ENCODE results near the gene IL12RB2. TPM values are rescaled to one million over a fixed set of nuclear protein-coding genes. Genes with fewer than 3 reads are reported as not detected.

Gene IL12RB2
- total and polyA plus RNA-seq, 8 donors, result 0.48 to 1.2 (median 0.69) TPM

- H3K36me3 ChIP-seq, result no peaks in the 10 kb centered on the region
- H3K27ac ChIP-seq, result no peak overlapping the region
- peaks cover 3 to 13% of the 10 kb centered on the region in 2 donors for H3K4me1 ChIP-seq
- peak overlapping the region; percentile 20 to 44 for H3K4me3 ChIP-seq
- intact Hi-C loops (cut with DNase I), result no loop called here
- no peak for DNase-seq
- H3K27me3 ChIP-seq, result peaks cover 32 to 51% of the 10 kb centered on the region in 2 donors
- no peak for TF ChIP-seq CTCF (IDR thresholded peaks at IDR 0.05)
- no peak for ATAC-seq
- H3K9me3 ChIP-seq, result no peaks in the 10 kb centered on the region
These were observed 463 bp downstream of the IL12RB2 start for GRCh38 chr1:67308136-67308535.

- no peak for DNase-seq
- no peaks in the 10 kb centered on the region for H3K36me3 ChIP-seq
- ATAC-seq, result no peak
- intact Hi-C loops (cut with DNase I), result no loop called here
- H3K27ac ChIP-seq, result no peak overlapping the region
- no peak overlapping the region for H3K4me3 ChIP-seq
- H3K4me1 ChIP-seq, result peaks cover 3 to 7% of the 10 kb centered on the region in 2 donors
- H3K9me3 ChIP-seq, result no peaks in the 10 kb centered on the region
- TF ChIP-seq CTCF (IDR thresholded peaks at IDR 0.05), result no peak
- H3K27me3 ChIP-seq, result peaks cover 10 to 24% of the 10 kb centered on the region in 2 donors
These were observed 4.9 kb downstream of the IL12RB2 start for GRCh38 chr1:67312615-67313014.

GRCh38 chr1:67313934-67314671 is 6.4 kb downstream of the IL12RB2 start:
- H3K27ac ChIP-seq, result no peak overlapping the region
- DNase-seq (no peak), ATAC-seq (no peak)
- no peaks in the 10 kb centered on the region for H3K9me3 ChIP-seq
- no peak for TF ChIP-seq CTCF (IDR thresholded peaks at IDR 0.05)
- intact Hi-C loops (cut with DNase I), result no loop called here
- H3K4me1 ChIP-seq, result no peaks in the 10 kb centered on the region
- H3K36me3 ChIP-seq, result no peaks in the 10 kb centered on the region
- no peak overlapping the region for H3K4me3 ChIP-seq
- peaks cover 0 to 9% of the 10 kb centered on the region in 2 donors for H3K27me3 ChIP-seq

GRCh38 chr1:67314696-67315095 is 7.0 kb downstream of the IL12RB2 start:
- H3K27ac ChIP-seq, result no peak overlapping the region
- no peak for ATAC-seq
- no peak for DNase-seq
- no peaks in the 10 kb centered on the region for H3K4me1 ChIP-seq
- H3K4me3 ChIP-seq, result no peak overlapping the region
- H3K27me3 ChIP-seq, result peaks cover 0 to 3% of the 10 kb centered on the region in 2 donors
- no peaks in the 10 kb centered on the region for H3K36me3 ChIP-seq
- H3K9me3 ChIP-seq, result no peaks in the 10 kb centered on the region
- intact Hi-C loops (cut with DNase I), result no loop called here
- TF ChIP-seq CTCF (IDR thresholded peaks at IDR 0.05), result no peak

- H3K27me3 ChIP-seq, result no peaks in the 10 kb centered on the region
- no peaks in the 10 kb centered on the region for H3K4me1 ChIP-seq
- intact Hi-C loops (cut with DNase I), result no loop called here
- DNase-seq, result no peak
- TF ChIP-seq CTCF (IDR thresholded peaks at IDR 0.05), result no peak
- no peaks in the 10 kb centered on the region for H3K9me3 ChIP-seq
- H3K36me3 ChIP-seq, result no peaks in the 10 kb centered on the region
- no peak for ATAC-seq
- H3K4me3 ChIP-seq, result no peak overlapping the region
- H3K27ac ChIP-seq, result no peak overlapping the region
These were observed 8.7 kb downstream of the IL12RB2 start for GRCh38 chr1:67316180-67316902.
